Fibroblast of skin of right quadriceps (primary cell): Measurements from ENCODE around the gene PRKCE.

Source experiments
- DNase-seq: peaks from one replicate; pipeline ENCODE4 v3.0.0-alpha.2; 2013

The PRKCE gene

GRCh38 chr2:46163804-46164528 lies 512.5 kb downstream of the PRKCE start:
- DNase-seq: peak; percentile 48

DNA sequence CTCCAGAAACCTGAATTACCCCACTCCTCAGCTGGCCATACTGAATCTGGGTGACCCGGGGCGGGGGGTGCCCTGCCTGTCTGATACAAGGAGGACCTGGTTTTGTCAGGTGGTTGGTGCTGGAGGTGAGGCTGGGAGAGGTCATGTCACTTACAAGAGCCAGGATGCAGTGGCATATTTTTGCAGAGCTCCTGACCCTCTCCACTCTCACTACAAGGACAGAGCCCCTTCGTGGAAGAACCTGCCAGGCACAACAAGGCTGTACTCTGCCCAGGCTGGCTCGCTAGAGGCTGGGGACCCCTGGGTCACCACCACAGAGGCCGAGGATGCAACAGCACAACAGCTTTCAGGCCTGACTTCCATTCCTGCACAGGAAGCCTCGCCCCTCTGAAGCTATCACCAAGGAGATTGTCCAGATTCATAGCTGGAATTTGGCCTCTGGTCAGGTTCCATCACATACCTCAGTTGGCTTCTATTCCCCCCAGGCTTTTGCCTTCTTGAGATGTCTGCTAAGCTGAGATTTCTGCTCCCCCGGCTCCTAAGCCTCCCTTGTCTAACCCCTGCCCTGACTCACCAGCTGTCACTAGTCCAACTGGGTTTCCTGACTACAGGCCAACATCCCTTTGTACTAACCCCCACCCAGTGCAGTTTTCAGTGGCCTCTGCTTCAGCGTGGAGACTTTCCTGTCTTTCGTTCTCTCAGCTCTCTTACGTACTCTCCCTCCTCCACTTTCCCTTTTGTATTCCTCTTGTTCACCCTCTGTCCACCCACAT lies 513.2 kb downstream of the PRKCE start:
- peak; percentile 98 for DNase-seq

GRCh38 chr2:46165916-46166315 lies 514.4 kb downstream of the PRKCE start:
- no peak for DNase-seq

- DNase-seq: no peak
Observed at GRCh38 chr2:46167406-46167805, 515.9 kb downstream of the PRKCE start.

DNA sequence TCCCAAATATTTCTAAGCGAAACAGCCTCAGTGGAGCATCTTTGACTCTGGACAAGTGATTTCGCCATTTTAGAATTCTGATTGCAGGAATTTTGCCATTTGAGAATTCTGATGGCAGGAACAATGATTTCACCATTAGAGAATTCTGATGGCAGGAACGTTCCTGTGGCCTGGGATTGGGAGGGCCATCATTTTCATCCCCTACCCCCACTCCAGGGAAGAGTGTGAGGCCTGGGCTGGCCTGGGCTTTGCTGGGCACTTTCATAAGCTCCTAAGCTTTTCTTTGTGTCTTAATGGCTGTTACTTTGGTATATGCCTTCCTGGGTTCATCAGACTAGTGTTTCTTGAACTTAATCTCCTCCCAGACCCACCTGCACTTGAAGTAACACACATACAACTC lies 516.4 kb downstream of the PRKCE start:
- peak; percentile 63 for DNase-seq

- DNase-seq: no peak
Observed at GRCh38 chr2:46169467-46169866, 518.0 kb downstream of the PRKCE start.

DNA sequence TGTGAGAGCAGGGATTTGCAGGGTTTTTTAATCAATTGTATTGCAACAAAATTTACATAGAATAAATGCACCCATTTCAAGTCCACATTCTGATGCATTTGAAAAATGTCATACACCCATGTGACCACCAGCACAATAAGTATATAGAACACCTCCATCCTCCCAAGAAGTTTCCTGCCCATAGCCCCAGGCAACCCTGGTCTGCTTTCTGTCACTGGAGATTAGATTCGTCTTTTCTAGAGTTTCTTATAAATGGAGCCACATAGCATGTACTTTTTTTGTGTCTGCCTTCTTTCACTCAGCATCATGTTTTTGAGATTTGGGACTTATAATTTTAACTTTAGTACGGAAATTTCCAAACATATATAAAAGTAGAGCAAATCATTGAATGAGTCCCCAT lies 518.6 kb downstream of the PRKCE start:
- no peak for DNase-seq

DNA sequence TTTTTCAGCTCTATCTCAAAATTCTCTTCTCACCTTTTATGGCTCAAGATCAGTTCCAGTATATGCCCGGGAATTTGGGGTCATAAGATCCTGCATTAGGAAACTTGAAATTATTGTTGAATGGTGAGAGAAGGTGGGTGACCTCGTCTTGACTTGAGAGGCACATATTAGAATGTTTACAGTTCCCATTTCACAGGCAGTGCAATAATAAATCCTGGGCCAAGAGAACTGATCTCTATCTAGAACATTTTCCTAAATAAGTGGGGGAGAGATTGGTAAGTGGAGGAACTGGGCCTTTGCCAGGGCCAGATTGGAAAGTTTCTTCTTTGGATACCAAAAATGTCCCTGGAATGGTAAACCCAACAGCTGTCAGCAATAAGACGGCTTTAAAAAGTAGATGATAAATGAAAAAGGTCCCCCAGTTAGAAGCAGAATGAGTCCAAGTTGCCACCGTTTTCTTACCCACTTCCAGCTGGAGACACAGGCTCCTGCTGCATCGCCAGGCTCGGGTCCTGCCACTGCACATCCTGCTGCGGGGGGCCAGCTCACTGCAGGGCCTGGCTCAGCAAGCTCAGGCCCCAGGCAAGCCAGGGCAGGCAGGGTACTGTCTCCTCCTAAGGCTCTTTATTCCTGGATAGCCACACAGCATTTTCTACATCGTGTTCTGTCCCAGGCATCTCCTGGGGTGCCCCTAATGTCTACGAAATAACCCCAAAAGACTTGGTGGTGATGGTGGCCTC lies 519.3 kb downstream of the PRKCE start:
- DNase-seq: no peak

GRCh38 chr2:46171411-46171953 lies 520.0 kb downstream of the PRKCE start:
- DNase-seq: peak; percentile 80

GRCh38 chr2:46171996-46172546 lies 520.6 kb downstream of the PRKCE start:
- DNase-seq: no peak

DNA sequence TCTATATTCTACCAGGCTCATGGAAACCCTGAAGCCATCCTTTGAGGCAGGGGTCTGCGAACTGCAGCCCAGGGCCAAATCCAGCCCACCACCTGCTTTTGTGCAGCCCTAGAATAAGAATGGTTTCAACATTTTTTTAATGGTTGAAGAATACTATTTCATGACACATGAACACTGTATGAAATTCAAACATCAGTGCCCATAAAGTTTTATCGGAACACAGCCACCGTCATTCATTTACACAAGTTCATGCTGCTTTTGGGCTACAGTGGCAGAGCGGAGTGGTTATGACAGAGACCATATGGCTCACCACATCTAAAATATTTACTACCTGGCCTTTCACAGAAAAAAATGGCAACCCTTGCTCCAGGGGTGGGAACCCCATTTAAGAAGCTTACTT lies 521.6 kb downstream of the PRKCE start:
- no peak for DNase-seq

DNA sequence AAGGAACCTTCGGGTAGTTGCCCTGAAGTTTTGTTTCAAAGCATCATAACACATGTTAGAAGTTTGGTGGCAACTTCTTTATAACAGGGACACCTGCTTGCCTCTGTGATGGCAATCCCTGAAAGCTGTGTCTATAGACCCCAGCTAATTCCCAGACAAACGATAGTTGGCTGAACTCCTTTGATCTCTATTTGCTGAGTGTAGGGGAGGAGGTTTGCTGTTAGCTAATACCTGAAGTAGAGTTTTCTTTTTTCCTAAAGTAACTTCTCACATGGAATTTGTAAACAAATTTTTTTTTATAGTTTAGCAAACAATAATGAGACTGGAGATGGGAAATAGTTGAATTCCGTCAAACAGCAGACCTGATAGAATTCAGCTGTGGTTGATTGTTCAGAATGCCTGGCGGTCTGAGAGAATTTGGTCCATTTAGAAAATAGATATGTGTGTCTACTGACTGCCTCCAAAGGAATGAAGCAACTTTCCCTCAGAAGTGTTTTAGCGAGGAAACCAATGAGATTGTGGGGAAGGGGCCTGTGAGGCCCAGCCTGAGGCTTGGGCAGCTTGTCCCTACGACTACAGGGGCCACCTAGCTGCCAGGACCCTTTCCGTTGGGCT lies 522.3 kb downstream of the PRKCE start:
- DNase-seq: no peak

- DNase-seq: no peak
Observed at GRCh38 chr2:46174345-46175170, 523.1 kb downstream of the PRKCE start.

- DNase-seq: peak; percentile 62
Observed at GRCh38 chr2:46175419-46175818, 523.9 kb downstream of the PRKCE start.

- peak; percentile 59 for DNase-seq
Observed at GRCh38 chr2:46177461-46178089, 526.1 kb downstream of the PRKCE start.

DNA sequence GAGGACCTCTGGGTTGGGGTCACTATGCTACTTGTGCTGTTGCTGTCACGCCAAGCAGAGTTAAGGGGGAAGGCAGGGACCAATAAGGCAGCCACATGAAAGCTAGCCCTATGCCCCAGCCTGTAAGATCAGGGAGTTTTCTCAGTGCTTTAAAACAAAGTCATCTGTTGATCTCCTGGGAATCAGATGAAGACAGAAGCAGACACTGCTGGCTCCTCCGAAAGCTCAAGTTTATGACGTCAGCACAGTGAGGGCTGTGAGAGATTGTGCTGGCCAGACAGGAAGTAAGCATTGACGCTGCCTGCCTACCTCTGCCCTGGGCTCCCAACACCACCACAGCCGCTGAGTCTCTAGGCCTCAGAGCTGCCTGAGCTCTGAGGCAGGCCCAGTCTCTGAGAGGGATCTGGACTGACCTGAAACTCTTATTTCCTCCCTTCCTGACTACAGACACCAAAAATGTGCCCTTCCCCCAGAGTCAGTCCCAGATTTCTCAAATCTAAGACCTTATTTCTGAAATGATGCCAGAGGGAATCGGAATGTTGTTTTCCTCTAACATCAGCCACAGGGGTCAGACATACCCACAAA lies 527.7 kb downstream of the PRKCE start:
- DNase-seq: peak; percentile 96

DNA sequence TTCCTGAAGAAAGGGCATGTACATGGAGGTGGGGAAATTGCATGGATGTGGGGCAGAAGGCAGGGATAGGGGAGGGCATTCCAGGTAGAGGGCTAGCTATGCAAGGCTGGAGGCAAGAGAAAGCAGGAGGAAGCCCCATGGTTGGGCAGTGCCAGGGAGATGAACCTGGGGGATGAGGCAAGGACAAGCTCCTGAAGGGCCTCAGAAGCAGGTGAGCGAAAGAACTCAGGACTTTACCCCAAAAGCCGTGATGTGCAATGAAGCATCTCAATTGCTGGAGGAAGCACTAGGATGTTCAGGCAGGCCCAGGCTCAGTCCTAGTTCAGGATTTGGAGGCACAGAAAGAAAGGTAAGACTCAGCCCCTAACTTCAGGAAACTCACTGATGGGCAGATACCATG lies 528.7 kb downstream of the PRKCE start:
- no peak for DNase-seq

GRCh38 chr2:46181306-46181705 lies 529.8 kb downstream of the PRKCE start:
- no peak for DNase-seq

GRCh38 chr2:46181789-46182530 lies 530.5 kb downstream of the PRKCE start:
- no peak for DNase-seq

DNA sequence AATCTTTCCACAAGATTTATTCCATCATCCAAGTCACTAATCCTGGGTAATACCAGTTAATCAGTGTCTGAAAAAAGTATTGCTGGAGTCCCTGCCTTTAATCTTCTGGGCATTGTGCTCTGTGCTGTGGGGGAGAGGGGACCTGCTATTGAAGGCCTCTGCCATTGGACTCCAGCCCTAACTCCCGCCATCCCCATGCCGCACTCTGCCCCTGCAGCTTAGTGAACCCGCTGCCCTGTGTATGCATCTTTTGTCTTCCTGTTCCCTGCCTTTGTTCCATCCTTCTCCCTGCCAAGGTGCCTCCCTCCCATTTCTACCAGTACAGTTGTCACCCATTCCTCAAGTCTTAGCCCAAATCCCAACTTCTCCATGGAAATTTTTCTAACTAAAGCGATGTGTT lies 532.0 kb downstream of the PRKCE start:
- no peak for DNase-seq
